Stimulated activated CD4-positive, alpha-beta T cell treated with anti-CD3 and anti-CD28 coated beads, Interleukin-1b, Interleukin-23, amount 100 ng/mL, for 24 hours (primary cell): ENCODE measurements around the gene IYD.
"Not testable (repeated sequence)": the region's sequence is repeated elsewhere in the genome, so short reads cannot be mapped to it uniquely, and the experiment has no call there.

ENCODE experiments used
- DNase-seq, 4 experiments: peaks; one replicate each; pipeline ENCODE4 v3.0.0-alpha.2; 2020; ENCODE audit warnings: low read depth in 4 of 4, low spot score in 1 of 4

The IYD gene

GRCh38 chr6:150352321-150353296, 16.2 kb upstream of the IYD start:
- DNase-seq, result no peak

DNA sequence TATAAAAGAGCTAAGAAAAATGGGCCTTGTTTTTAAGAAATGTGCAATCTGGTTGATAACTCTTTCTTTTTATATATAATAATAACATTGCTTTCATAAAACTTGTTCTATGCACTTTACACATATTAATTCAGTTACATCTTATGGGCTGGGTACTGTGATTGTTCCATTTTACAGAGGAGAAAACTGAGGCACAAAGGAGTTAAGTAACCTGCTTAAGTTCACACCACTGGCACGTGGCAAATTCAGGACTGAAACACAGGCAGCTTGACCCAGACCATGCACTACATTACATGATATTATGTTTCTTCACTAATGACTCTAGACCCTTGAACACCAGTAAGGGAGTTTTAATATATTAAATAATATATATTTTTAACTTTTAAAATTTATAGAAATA, 15.4 kb upstream of the IYD start:
- DNase-seq, result no peak

DNA sequence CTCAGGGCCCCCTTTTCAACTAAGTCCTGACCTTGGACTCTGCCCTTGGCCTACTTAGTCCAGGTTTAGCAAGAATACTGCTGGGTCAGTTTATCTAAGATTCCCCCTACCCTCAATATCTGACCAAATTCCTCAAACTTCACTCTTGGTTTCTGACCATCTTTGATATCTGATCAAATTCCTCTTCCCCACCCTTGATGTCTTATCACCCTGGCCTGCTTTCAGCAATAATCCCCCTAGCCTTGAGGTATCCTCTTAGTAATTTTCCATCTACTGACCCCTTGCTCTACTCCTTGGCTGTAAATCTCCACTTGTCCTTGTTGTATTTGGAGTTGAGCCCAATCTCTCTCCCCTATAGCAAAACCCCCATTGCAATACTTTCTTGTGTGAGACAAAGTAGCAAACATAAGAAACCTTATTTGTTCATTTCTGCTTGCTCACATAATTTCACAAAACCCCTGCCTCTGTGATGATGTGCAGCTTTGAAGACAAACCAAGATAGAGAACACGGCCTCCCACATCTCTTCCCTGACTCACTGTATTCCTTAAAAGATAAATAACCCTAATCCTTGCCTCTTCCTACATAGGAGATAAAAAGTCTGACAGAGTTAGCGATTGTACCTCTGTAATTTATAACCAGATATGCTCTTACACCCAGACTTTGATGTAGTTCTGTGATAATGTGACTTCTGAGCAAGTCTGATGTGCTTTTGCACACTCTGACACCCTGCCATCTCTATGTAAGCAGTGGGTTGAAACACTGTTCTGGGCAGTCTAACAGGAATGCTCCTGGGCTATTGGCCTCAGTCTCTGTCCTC, 13.8 kb upstream of the IYD start:
- no peak for DNase-seq

DNA sequence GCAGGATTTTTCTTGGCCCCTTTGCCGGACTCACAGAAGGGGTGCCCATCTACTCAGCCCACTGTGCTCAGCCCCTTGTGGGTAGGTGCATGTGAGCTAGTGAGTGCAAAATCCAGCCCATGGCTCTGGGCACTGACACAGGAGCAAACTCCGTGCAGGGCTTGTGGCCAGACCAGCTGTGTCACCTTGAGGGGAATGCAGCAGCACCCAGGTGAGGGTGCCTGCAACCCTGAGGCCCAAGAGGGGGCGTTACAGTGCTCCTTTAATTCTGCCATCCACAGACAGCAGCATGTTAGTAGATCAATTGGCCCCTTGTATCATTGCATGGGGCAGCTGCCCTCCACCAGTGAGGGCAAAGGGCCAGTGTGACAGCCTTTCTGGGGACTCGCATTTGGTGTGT, 12.9 kb upstream of the IYD start:
- DNase-seq, result no peak

DNA sequence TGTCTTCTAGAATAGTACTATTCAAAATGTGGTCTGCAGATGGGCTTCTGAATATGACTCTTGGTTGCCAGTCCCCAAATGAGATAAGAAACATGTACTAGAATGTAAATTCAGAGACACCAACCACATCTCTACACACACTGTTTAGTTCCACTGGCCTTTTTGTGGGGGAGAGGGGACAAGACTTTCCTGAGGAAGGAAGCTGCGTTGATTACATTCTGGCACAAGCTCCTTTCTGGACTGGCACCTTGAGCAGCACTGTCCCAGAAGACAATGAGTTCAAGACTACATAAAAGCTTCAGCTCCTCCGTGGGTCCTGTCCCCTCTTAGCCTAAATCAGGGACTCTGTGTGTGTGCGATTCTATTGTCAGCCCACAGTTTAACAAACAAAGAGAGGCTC, 6.9 kb upstream of the IYD start:
- DNase-seq, result no peak

DNA sequence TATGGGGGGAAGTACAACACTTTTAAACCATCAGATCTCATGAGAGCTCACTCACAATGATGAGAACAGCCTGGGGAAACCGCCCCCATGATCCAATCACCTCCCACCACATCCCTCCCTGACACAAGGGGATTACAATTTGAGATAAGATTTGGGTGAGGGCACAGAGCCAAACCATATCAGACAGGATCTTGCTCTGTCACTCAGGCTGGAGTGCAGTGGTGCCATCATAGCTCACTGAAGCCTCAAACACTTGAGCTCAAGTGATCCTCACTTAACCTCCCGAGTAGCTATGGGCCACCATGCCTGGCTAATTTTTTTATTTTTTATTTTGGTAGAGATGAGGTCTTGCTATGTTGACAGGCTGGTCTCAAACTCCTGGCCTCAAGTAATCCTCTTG, 5.1 kb upstream of the IYD start:
- no peak for DNase-seq

DNA sequence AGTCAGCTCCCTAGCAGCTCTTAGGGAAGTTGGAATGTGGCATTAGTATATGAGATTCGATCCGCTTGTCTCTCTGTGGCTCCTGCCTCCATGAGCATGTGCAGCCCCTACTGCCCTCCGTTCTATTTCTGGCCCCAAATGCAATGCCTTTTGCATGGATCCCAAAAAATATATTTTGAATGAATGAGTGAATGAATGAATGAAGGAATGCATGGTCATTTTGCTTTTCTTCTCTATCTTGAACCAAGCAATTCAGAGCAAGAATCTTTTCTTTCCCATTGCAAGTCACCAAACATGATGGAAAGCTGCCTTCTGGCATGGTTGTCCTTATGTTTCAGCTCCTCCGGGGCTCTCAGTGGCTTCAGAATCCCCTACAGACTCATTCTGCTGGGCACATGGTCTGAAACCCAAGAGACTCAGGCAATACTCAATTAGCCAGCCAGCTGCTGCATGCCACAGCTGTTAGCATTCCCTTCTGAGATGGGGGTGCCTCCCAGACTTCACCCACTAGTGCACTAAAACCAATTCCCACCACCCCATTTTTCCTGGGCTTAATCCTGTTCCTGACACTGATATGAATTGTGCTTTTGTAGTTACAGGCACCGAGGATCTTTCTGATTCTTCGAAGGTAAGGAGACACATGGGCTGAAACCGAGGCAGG, 2.6 kb upstream of the IYD start:
- no peak for DNase-seq

- DNase-seq, result no peak
Measured at GRCh38 chr6:150369408-150369807, 596 bp downstream of the IYD start.

DNA sequence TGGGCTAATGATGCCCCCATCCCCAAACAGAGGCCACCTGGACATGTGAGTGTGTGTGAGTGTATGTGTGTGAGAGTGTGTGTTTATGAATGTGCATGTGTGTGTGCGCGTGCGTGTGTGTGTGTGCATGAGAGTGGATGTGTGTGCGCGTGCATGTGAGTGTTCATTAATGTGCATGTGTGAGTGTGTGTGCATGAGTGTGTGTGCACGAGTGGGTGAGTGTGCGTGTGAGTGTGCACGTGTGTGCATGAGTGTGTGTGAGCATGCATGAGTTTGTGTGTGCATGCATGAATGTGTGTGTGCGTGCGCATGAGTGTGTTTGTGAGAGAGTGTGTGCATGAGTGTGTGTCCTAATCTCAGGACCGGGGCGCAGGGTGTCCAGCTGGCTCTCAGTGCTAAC, 1.3 kb downstream of the IYD start:
- no peak for DNase-seq

DNA sequence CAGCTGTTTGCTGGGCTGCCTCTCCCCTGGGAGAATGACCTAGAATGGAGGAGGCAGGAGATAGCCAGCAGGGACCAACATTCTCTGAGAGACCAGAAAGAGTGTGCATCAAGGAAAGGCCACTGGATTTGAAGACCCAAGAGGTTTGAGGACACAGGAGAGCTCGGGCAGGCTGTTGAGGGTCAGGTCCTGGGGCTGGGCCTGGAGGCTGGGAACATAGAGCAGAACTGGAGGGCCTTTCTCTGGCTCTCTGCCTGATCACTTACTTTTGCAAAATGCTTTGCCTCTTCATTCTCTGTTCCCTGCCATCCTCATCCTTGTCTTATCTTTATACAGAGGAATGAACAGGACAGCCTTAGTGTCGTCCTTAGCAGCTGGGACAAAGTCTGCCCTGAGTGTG, 2.5 kb downstream of the IYD start:
- DNase-seq, result no peak

GRCh38 chr6:150372051-150372450, 3.2 kb downstream of the IYD start:
- DNase-seq, result no peak

DNA sequence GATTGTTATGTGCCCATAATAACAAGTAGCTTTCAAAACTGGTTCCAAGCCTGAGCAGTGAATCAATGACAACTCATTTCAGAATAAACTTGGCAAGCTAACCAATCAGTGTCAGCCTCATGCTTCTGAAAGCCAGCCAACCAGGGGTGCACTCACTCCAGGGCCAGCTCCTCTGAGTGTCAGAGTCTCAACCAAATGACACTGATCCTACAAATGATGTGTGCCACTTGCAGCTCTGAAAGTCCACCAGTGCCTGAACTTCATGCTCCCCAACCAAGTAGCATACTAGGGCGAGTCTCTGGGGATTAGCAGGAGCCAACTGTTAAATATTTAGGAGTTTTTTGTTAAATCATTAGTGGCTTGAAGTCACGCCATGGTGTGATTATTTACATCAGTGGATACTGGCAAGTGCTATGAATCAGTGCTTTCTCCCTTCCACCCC, 4.5 kb downstream of the IYD start:
- DNase-seq, result no peak

DNA sequence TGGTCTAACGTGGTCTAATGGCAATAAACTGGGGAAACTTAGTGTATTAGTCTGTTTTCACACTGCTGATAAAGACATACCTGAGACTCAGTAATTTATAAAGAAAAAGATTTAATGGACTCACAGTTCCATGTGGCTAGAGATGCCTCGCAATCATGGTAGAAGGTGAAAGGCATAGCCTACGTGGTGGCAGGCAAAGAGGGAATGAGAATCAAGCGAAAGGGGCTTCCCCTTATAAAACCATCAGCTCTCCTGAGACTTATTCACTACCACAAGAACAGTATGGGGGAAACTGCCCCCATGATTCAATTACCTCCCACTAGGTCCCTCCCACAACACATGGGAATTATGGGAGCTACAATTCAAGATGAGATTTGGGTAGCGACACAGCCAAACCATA, 5.5 kb downstream of the IYD start:
- not testable (repeated sequence) for DNase-seq

GRCh38 chr6:150377211-150377781, 8.5 kb downstream of the IYD start:
- no peak for DNase-seq

- no peak for DNase-seq
Measured at GRCh38 chr6:150380256-150380655, 11.4 kb downstream of the IYD start.

GRCh38 chr6:150382171-150382570, 13.4 kb downstream of the IYD start:
- DNase-seq, result no peak

DNA sequence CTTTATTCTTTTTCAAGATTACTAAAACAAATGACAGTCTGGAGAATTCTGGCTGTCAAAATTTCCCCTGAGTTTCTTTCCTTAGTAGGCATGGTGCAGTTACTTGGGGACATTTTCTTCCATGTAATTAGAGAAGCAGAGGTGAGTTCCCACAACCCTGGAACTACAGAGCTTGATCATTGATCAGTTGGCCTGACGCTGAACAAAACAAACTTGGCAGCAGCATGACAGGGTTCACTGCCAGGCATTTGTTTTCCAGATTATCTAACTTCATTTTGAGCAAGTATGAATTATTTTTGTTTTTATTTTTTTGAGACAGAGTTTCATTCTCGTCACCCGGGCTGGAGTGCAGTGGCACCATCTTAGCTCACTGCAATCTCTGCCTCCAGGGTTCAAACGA, 22.6 kb downstream of the IYD start:
- DNase-seq, result no peak

GRCh38 chr6:150391890-150392289, 23.1 kb downstream of the IYD start:
- DNase-seq, result no peak

- no peak for DNase-seq
Measured at GRCh38 chr6:150392452-150393220, 23.8 kb downstream of the IYD start.

DNA sequence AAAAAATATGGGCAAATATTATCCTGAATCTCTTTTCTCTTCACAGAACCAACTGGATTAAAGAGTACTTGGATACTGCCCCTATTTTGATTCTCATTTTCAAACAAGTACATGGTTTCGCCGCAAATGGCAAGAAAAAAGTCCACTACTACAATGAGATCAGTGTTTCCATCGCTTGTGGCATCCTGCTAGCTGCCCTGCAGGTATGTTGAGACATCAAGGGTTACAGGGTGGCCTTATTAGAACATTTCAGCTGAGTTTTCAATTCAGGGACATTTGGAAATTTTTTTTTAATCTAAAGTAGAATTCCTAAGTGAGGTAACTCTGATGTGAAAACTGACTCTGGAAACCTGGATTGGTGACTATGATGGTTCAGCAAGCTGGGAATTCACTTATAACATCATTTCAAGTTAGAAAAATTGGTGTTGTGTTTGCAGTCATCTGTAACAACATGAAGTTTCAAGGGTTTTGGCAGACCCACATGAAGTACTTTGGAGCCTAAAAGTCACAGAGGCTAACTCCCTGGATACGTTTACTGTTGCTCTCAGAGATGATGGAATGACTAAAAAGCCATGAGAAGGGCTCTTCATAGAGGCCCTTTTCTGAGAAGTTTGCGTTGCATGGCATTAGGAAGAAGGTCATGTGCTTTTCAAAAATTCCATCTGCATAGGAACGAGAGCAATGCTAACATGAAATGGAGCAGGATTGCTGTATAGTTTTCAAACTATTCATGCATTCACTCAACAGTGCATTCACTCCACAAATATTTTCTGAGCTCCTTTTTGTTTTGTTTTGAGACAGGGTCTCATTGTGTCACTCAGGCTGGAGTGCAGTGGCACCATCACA, 25.5 kb downstream of the IYD start:
- no peak for DNase-seq
